Osteocyte (in vitro differentiated cells): ENCODE data around the gene PLCG2. TPM values are rescaled to one million over a fixed set of nuclear protein-coding genes. Genes with fewer than 3 reads are reported as not detected.

ENCODE experiments used
- DNase-seq: peaks from one replicate; pipeline ENCODE4 v3.0.0; 2021; ENCODE audit warnings: mixed read lengths; ENCODE audit not compliant: unreplicated experiment; ENCODE audit errors: extremely low spot score
- H3K27ac Mint-ChIP-seq: one replicate; pipeline ENCODE4 v1.8.0; 2021; ENCODE audit warnings: mild to moderate bottlenecking, mixed read lengths; ENCODE audit not compliant: unreplicated experiment
- H3K27me3 Mint-ChIP-seq: one replicate; pipeline ENCODE4 v1.8.0; 2021; ENCODE audit warnings: mixed read lengths; ENCODE audit not compliant: unreplicated experiment
- H3K36me3 Mint-ChIP-seq: one replicate; pipeline ENCODE4 v1.8.0; 2021; ENCODE audit warnings: mixed read lengths; ENCODE audit not compliant: unreplicated experiment
- H3K4me1 Mint-ChIP-seq: one replicate; pipeline ENCODE4 v1.8.0; 2021; ENCODE audit warnings: mixed read lengths; ENCODE audit not compliant: unreplicated experiment
- H3K4me3 Mint-ChIP-seq: one replicate; pipeline ENCODE4 v1.8.0; 2021; ENCODE audit warnings: mild to moderate bottlenecking, moderate library complexity, mixed read lengths; ENCODE audit not compliant: unreplicated experiment
- H3K9me3 Mint-ChIP-seq: one replicate; pipeline ENCODE4 v1.8.0; 2021; ENCODE audit warnings: mixed read lengths; ENCODE audit not compliant: unreplicated experiment
- CTCF ChIP-seq: fragments of 200-600 bp; sonication (generic); IDR thresholded peaks from 2 replicates; pipeline ENCODE4 v1.5.0; 2021; ENCODE audit warnings: antibody characterized with exemption, mild to moderate bottlenecking, moderate library complexity
- total RNA-seq: library from RNA; stranded (reverse); gene quantifications from 2 replicates; pipeline ENCODE4 v1.2.1, GENCODE V29; 2021

Gene PLCG2
- total RNA-seq, 1 donor from 2014 or later = not detected

- H3K9me3 Mint-ChIP-seq = no peaks in the 10 kb centered on the region
- H3K4me3 Mint-ChIP-seq = no peak overlapping the region
- peaks cover 1% of the 10 kb centered on the region for H3K27me3 Mint-ChIP-seq
- no peaks in the 10 kb centered on the region for H3K4me1 Mint-ChIP-seq
- DNase-seq = no peak
- TF ChIP-seq CTCF = no peak
- H3K27ac Mint-ChIP-seq = no peak overlapping the region
- no peaks in the 10 kb centered on the region for H3K36me3 Mint-ChIP-seq
Observed at GRCh38 chr16:81896902-81897301, 117.8 kb downstream of the PLCG2 start.

- no peak for DNase-seq
- Mint-ChIP-seq H3K27me3 (no peaks in the 10 kb centered on the region), H3K27ac (no peak overlapping the region), H3K9me3 (no peaks in the 10 kb centered on the region), H3K4me3 (no peak overlapping the region), H3K36me3 (no peaks in the 10 kb centered on the region), H3K4me1 (no peaks in the 10 kb centered on the region)
- TF ChIP-seq CTCF = no peak
Observed at GRCh38 chr16:81899601-81900000, 120.5 kb downstream of the PLCG2 start.

- no peak for DNase-seq
- H3K36me3 Mint-ChIP-seq = no peaks in the 10 kb centered on the region
- TF ChIP-seq CTCF = no peak
- H3K4me1 Mint-ChIP-seq = no peaks in the 10 kb centered on the region
- no peak overlapping the region for H3K4me3 Mint-ChIP-seq
- H3K9me3 Mint-ChIP-seq = no peaks in the 10 kb centered on the region
- H3K27ac Mint-ChIP-seq = no peak overlapping the region
- H3K27me3 Mint-ChIP-seq = no peaks in the 10 kb centered on the region
Observed at GRCh38 chr16:81900014-81900413, 120.9 kb downstream of the PLCG2 start.

GRCh38 chr16:81900456-81900855 lies 121.4 kb downstream of the PLCG2 start:
- H3K27ac Mint-ChIP-seq = no peak overlapping the region
- H3K4me3 Mint-ChIP-seq = no peak overlapping the region
- no peaks in the 10 kb centered on the region for H3K4me1 Mint-ChIP-seq
- no peaks in the 10 kb centered on the region for H3K27me3 Mint-ChIP-seq
- H3K9me3 Mint-ChIP-seq = no peaks in the 10 kb centered on the region
- no peaks in the 10 kb centered on the region for H3K36me3 Mint-ChIP-seq
- no peak for TF ChIP-seq CTCF
- no peak for DNase-seq

- TF ChIP-seq CTCF = no peak
- Mint-ChIP-seq H3K4me3 (no peak overlapping the region), H3K27me3 (no peaks in the 10 kb centered on the region), H3K4me1 (no peaks in the 10 kb centered on the region), H3K9me3 (no peaks in the 10 kb centered on the region), H3K27ac (no peak overlapping the region), H3K36me3 (no peaks in the 10 kb centered on the region)
- DNase-seq = no peak
Observed at GRCh38 chr16:81901484-81901883, 122.4 kb downstream of the PLCG2 start.
